PC-3 (cell line): ENCODE data around the gene TUBGCP3. TPM values are rescaled to one million over a fixed set of nuclear protein-coding genes. Genes with fewer than 3 reads are reported as not detected.

Source experiments
- ATAC-seq: fragments of 200-7000 bp; cut with Tn5 transposase; 2 replicates; pipeline ENCODE4 v1.9.1; 2020; ENCODE audit warnings: mild to moderate bottlenecking, moderate library complexity
- BruUV-seq: library from RNA; stranded (reverse); fragments of 400-500 nt; replicated peaks from 2 replicates; lab custom pipeline; 2021; lab: Mats Ljungman, UMichigan
- CTCF ChIA-PET: fragments of 300-600 bp; sonication (Branson Sonifier 250); formaldehyde crosslinking; loops from one replicate; lab custom pipeline; 2022; ENCODE audit warnings: antibody characterized with exemption; lab: Charles Lee
- POLR2A ChIA-PET: fragments of 300-600 bp; sonication (Branson Sonifier 250); formaldehyde crosslinking; loops from one replicate; lab custom pipeline; 2022; ENCODE audit warnings: antibody characterized with exemption; ENCODE audit not compliant: unreplicated experiment; lab: Charles Lee
- DNase-seq: peaks from one replicate; pipeline ENCODE4 v3.0.0-alpha.2; 2015
- H2AFZ ChIP-seq: fragments of 300-600 bp; sonication (generic); 2 replicates; pipeline ENCODE4 v1.6.0; 2016; ENCODE audit warnings: antibody characterized with exemption, low read length
- H3F3A ChIP-seq: fragments of 300-600 bp; sonication (generic); one replicate; pipeline ENCODE4 v1.6.0; 2017; ENCODE audit warnings: antibody characterized with exemption, low read length, control low read depth, mild to moderate bottlenecking; ENCODE audit not compliant: unreplicated experiment
- H3K27ac ChIP-seq: fragments of 300-600 bp; sonication (generic); 2 replicates; pipeline ENCODE4 v1.5.1; 2016; ENCODE audit warnings: mild to moderate bottlenecking, low read length
- H3K27me3 ChIP-seq: fragments of 300-600 bp; sonication (generic); 2 replicates; pipeline ENCODE4 v1.6.1; 2016; ENCODE audit warnings: low read length, mixed read lengths
- H3K36me3 ChIP-seq: fragments of 300-600 bp; sonication (generic); 2 replicates; pipeline ENCODE4 v1.6.1; 2016; ENCODE audit warnings: low read depth, mixed run types, low read length, mixed read lengths
- H3K4me1 ChIP-seq: fragments of 300-600 bp; sonication (generic); 2 replicates; pipeline ENCODE4 v1.5.1; 2016; ENCODE audit warnings: low read length; ENCODE audit not compliant: insufficient read depth
- H3K4me2 ChIP-seq: fragments of 300-600 bp; sonication (generic); 2 replicates; pipeline ENCODE4 v1.6.0; 2016; ENCODE audit warnings: low read length
- H3K4me3 ChIP-seq: fragments of 300-600 bp; sonication (generic); 2 replicates; pipeline ENCODE4 v1.5.1; 2016; ENCODE audit warnings: mild to moderate bottlenecking, low read length, mixed read lengths
- H3K79me2 ChIP-seq: fragments of 300-600 bp; sonication (generic); 2 replicates; pipeline ENCODE4 v1.6.1; 2017; ENCODE audit warnings: low read length, mixed read lengths
- H3K9ac ChIP-seq: fragments of 300-600 bp; sonication (generic); 2 replicates; pipeline ENCODE4 v1.6.0; 2016; ENCODE audit warnings: mild to moderate bottlenecking, low read length
- H3K9me2 ChIP-seq: fragments of 300-600 bp; sonication (generic); replicated peaks from 2 replicates; pipeline ENCODE4 v1.6.1; 2016; ENCODE audit warnings: mixed run types, low read length, mixed read lengths
- H3K9me3 ChIP-seq: fragments of 300-600 bp; sonication (generic); 2 replicates; pipeline ENCODE4 v1.6.1; 2016; ENCODE audit warnings: low read length, mixed read lengths
- H4K20me1 ChIP-seq: fragments of 300-600 bp; sonication (generic); 2 replicates; pipeline ENCODE4 v1.6.1; 2016; ENCODE audit warnings: low read length, mixed read lengths
- CTCF ChIP-seq: fragments of 300-600 bp; sonication (generic); conservative IDR thresholded peaks from 2 replicates; pipeline ENCODE4 v1.5.1; 2017; ENCODE audit warnings: antibody characterized with exemption, low read depth, mild to moderate bottlenecking, low read length
- EZH2 ChIP-seq: fragments of 300-600 bp; sonication (generic); IDR thresholded peaks from one replicate; pipeline ENCODE4 v1.6.1; 2017; ENCODE audit warnings: antibody characterized with exemption, mild to moderate bottlenecking, low read length; ENCODE audit not compliant: unreplicated experiment
- EZH2phosphoT487 ChIP-seq: fragments of 300-600 bp; sonication (generic); IDR thresholded peaks from 2 replicates; pipeline ENCODE4 v1.6.1; 2018; ENCODE audit warnings: mild to moderate bottlenecking, antibody characterized with exemption, low read length, borderline replicate concordance
- intact Hi-C: fragments of 100-400 bp; cut with micrococcal nuclease; formaldehyde crosslinking; loops from 2 replicates; pipeline ENCODE4 v1.9.0; 2023
- total RNA-seq: library from RNA; depleted of rRNA; stranded (reverse); fragments of >200 nt; gene quantifications from 2 replicates; pipeline ENCODE4 v1.2.3, GENCODE V29; 2014

Gene TUBGCP3
- total RNA-seq, 1 experiment from 2014 or later = 25.8 TPM

GRCh38 chr13:112468069-112468468 is 119.9 kb downstream of the TUBGCP3 start:
- DNase-seq (no peak), ATAC-seq (no peak)
- Histone ChIP-seq H3K9ac (no peak overlapping the region), H3K9me3 (no peaks in the 10 kb centered on the region), H3K27me3 (no peaks in the 10 kb centered on the region), H3K4me2 (no peak overlapping the region), H3K4me1 (no peaks in the 10 kb centered on the region), H3F3A (no peaks in the 10 kb centered on the region), H3K36me3 (no peaks in the 10 kb centered on the region), H4K20me1 (no peaks in the 10 kb centered on the region), H2AFZ (no peak overlapping the region), H3K4me3 (no peak overlapping the region), H3K9me2 (no peaks in the 10 kb centered on the region), H3K27ac (no peak overlapping the region), H3K79me2 (no peaks in the 10 kb centered on the region)
- intact Hi-C loops = no loop called here
- no peak for TF ChIP-seq EZH2phosphoT487
- no peak for TF ChIP-seq EZH2
- no peak for TF ChIP-seq CTCF
- no TSS peak for BruUV-seq
- ChIA-PET CTCF (no interaction called here), POLR2A (no interaction called here)

GRCh38 chr13:112467236-112467635 is 120.7 kb downstream of the TUBGCP3 start:
- no peak overlapping the region for H3K4me2 ChIP-seq
- TF ChIP-seq EZH2phosphoT487 (no peak), CTCF (no peak), EZH2 (no peak)
- H3K9me3 ChIP-seq = no peaks in the 10 kb centered on the region
- H3K27ac ChIP-seq = no peak overlapping the region
- H3K4me3 ChIP-seq = no peak overlapping the region
- CTCF ChIA-PET = no interaction called here
- H3K36me3 ChIP-seq = no peaks in the 10 kb centered on the region
- H3K27me3 ChIP-seq = no peaks in the 10 kb centered on the region
- no TSS peak for BruUV-seq
- POLR2A ChIA-PET = no interaction called here
- intact Hi-C loops = no loop called here
- no peaks in the 10 kb centered on the region for H3K9me2 ChIP-seq
- no peaks in the 10 kb centered on the region for H3K4me1 ChIP-seq
- H3K79me2 ChIP-seq = no peaks in the 10 kb centered on the region
- no peaks in the 10 kb centered on the region for H3F3A ChIP-seq
- H3K9ac ChIP-seq = no peak overlapping the region
- H4K20me1 ChIP-seq = no peaks in the 10 kb centered on the region
- H2AFZ ChIP-seq = no peak overlapping the region
- DNase-seq = no peak
- no peak for ATAC-seq

- Histone ChIP-seq H3K79me2 (no peaks in the 10 kb centered on the region), H3K9ac (no peak overlapping the region), H3K9me3 (no peaks in the 10 kb centered on the region), H3K4me1 (no peaks in the 10 kb centered on the region), H3K4me2 (no peak overlapping the region), H3K4me3 (no peak overlapping the region), H3K9me2 (no peaks in the 10 kb centered on the region), H4K20me1 (no peaks in the 10 kb centered on the region), H3K36me3 (no peaks in the 10 kb centered on the region), H3K27me3 (no peaks in the 10 kb centered on the region), H3F3A (no peaks in the 10 kb centered on the region), H3K27ac (no peak overlapping the region), H2AFZ (no peak overlapping the region)
- intact Hi-C loops = no loop called here
- ChIA-PET CTCF (no interaction called here), POLR2A (no interaction called here)
- no TSS peak for BruUV-seq
- TF ChIP-seq CTCF (no peak), EZH2 (no peak), EZH2phosphoT487 (no peak)
- DNase-seq (no peak), ATAC-seq (no peak)
Observed at GRCh38 chr13:112466132-112467058, 121.6 kb downstream of the TUBGCP3 start.
